Epithelial cell of esophagus (primary cell): ENCODE data around the gene DERL3.
"Not testable (repeated sequence)": the region's sequence is repeated elsewhere in the genome, so short reads cannot be mapped to it uniquely, and the experiment has no call there.

ENCODE experiments used
- DNase-seq: peaks from one replicate; pipeline ENCODE4 v3.0.0; 2010; ENCODE audit warnings: low read depth
- H3K4me3 ChIP-seq: 2 replicates; pipeline ENCODE4 v1.5.1; 2011; ENCODE audit warnings: mild to moderate bottlenecking, low read length, control low read depth
- TF ChIP-seq, protein P1 (sequence below): IDR thresholded peaks from 2 replicates; pipeline ENCODE4 v1.5.1; 2011; ENCODE audit warnings: low read depth, mild to moderate bottlenecking, low read length, control low read depth, inconsistent platforms; ENCODE audit not compliant: insufficient read depth; ENCODE audit errors: missing control alignments

Gene DERL3

DNA sequence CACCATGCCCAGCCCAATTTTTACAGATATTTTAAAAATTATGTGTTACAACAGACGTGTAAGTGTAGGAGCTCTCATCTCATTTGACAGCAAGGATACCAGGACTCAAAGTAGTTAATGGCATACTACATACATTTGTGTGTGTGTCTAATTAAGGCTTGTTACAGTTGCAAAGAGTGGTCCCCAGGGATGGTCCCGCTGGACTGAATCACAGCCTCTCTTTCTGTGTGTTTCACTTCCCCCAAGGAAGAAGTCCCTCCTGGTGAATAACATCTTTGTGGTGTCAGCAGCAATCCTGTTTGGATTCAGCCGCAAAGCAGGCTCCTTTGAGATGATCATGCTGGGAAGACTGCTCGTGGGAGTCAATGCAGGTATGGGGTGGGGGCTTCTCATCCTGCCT is 36.1 kb upstream of the DERL3 start:
- no peak overlapping the region for H3K4me3 ChIP-seq
- DNase-seq: no peak
- TF ChIP-seq, protein P1, sequence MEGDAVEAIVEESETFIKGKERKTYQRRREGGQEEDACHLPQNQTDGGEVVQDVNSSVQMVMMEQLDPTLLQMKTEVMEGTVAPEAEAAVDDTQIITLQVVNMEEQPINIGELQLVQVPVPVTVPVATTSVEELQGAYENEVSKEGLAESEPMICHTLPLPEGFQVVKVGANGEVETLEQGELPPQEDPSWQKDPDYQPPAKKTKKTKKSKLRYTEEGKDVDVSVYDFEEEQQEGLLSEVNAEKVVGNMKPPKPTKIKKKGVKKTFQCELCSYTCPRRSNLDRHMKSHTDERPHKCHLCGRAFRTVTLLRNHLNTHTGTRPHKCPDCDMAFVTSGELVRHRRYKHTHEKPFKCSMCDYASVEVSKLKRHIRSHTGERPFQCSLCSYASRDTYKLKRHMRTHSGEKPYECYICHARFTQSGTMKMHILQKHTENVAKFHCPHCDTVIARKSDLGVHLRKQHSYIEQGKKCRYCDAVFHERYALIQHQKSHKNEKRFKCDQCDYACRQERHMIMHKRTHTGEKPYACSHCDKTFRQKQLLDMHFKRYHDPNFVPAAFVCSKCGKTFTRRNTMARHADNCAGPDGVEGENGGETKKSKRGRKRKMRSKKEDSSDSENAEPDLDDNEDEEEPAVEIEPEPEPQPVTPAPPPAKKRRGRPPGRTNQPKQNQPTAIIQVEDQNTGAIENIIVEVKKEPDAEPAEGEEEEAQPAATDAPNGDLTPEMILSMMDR: no peak

DNA sequence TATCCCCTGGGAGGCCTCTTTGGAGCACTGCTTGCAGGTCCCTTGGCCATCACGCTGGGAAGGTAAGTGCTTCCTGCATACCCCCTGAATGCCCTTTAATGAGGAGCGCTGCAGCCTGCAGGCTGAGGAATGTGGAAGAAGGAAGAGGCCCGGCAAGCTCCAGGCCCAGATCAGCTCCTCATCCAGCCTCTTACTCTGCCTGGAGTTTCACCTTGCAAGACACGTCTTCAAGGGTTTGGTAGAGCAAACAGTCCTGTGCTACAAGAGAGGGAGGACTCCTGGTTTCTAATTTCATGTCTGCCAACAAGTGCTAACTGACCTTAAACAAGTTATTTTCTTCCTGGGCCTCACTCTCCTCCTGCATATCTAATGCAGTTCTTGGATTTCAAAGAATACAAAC is 29.8 kb upstream of the DERL3 start:
- no peak for DNase-seq
- H3K4me3 ChIP-seq: no peak overlapping the region
- TF ChIP-seq, protein P1: no peak

DNA sequence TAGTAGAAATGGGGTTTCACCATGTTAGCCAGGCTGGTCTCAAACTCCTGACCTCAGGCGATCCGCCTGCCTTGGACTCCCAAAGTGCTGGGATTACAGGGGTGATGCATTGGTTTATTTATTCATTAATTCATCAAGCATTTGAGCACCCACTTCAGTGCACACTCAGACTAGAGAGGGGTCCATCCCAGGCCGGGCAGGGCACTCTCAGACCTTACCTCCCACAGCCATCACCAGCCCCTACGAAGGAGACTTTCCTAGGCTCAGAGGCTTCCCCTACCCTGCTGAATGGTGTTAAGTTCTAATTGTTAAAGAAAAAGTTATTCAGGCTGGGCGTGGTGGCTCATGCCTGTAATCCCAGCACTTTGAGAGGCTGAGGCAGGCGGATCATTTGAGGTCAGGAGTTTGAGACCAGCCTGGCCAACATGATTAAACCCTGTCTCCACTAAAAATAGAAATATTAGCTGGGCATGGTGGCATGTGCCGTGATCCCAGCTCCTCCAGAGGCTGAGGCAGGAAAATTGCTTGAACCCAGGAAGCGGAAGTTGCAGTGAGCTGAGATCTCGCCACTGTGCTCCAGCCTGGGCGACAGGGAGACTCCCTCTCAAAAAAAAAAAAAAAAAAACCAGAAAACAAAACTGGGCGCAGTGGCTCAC is 25.8 kb upstream of the DERL3 start:
- not testable (repeated sequence) for DNase-seq

DNA sequence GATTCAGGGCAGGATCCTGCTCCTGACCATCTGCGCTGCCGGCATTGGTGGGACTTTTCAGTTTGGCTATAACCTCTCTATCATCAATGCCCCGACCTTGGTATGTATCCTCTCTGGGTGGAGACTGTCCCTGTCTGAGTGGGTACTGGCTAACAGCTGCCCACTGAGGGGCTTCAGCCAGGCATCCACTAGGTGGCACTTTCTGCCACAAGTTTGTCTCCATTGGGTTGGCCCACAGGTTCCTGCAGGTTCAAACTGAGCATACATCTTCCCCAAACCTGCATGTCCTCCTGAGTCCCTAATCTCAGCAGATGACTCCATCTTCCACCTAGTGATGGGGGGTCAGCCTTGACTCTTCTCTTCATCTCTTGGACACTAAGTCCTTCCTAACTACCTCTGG is 23.3 kb upstream of the DERL3 start:
- TF ChIP-seq, protein P1: peak; percentile 73
- H3K4me3 ChIP-seq: no peak overlapping the region
- peak; percentile 65 for DNase-seq

More for the DNA sequence above, 25.8 kb upstream of the DERL3 start:
- H3K4me3 ChIP-seq: not testable (repeated sequence)

DNA sequence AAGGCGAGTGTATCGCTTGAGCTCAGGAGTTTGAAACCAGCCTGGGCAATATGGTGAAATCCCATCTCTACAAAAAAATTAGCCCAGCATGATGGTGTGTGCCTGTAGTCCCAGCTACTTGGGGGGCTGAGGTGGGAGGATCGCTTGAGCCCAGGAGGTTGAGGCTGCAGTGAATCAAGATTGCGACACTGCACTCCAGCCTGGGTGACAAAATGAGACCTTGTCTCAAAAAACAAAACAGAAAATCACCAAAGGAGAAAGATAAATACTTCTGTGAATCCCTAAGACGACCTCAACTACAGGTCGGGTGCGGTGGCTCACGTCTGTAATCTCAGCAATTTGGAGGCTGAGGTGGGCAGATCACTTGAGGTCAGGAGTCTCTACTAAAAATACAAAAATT is 21.4 kb upstream of the DERL3 start:
- not testable (repeated sequence) for DNase-seq, H3K4me3 ChIP-seq

DNA sequence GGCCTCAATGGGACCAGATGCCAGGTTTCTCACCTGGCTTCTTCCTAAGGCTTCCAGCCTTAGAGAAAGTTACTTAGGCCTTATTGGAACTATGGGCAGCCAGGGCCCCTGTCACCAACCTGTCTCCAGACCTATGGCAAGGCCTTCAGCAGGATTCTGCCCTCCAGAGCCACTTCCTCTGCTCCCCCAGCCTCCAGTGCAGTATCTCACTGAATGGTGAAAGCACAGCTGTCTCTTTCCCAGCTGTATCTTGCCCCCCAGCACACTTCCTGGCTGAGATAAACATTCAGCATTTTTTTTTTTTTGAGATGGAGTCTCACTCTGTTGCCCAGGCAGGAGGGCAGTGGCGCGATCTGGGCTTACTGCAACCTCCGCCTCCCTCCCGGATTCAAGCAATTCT is 20.4 kb upstream of the DERL3 start:
- DNase-seq: no peak
- TF ChIP-seq, protein P1: no peak
- no peak overlapping the region for H3K4me3 ChIP-seq

DNA sequence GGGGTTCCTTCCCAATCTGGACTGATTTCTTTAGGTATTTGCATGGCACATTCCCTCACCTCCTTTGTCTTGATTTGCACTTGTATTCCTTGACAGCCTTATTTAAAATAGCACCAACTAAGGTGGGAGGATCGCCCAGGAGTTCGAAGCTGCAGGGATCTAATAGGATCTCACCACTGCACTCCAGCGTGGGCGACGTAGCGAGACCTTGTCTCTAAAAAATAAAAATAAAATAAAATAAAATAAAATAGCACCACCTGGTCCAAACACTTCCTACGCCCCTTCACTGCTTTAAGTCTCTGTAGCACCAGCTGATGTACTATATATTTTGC is 19.6 kb upstream of the DERL3 start:
- peak overlapping the region; percentile 84 for H3K4me3 ChIP-seq
- no peak for DNase-seq
- TF ChIP-seq, protein P1: no peak

DNA sequence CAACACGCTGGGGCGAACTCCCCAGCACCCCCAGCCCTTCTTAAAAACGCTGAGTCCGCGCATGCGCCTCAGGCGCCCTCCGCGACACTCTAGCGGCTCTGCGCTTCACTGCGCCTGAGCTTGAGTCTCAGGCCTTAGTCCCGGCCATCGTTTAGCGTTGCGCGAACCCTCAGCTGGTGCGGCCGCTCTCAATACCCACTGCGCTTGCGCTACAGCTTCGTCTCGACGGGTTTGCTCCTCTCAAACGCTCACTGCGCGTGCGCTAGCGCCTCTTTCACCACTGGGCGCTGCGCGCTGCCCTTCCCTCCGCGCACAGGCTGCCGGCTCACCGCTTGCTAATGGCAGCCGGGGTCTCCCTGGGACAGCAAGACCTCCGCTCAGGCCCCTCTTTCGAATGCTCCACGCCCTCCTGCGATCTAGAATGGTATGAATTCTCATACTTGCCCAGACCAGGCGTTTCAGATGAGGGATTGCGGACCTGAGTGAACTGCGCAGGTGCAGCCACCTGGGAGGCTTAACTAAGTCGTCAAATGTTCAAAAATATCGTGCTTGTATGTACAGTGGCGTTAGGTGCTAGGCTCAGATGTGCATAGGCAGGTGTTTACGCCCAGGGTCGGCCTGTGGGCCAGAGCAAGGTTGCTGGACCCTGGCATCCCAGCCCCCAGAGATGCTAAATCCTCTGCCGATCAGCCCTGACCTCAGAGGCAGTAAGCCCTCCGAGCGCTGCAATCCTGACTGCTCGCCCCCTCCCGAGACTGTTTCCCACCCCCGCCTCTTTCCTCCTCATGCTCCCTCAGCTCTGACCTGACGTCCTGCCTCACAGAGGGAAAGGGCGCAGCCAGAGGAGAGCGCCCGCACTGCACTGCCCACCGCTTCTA is 19.0 kb upstream of the DERL3 start, which contains the start of gene SLC2A11:
TSS of gene SLC2A11 (plus strand) at position 270 of the 878 bp plus-strand sequence. CDS start at position 395, 125 bp downstream.
- DNase-seq: peak; percentile 97
- TF ChIP-seq, protein P1: peak; percentile 14
- peak within 1 kb of the TSS; percentile 84 for H3K4me3 ChIP-seq
